GM06990 (cell line): ENCODE measurements around the gene NLRP13.
"Not testable (repeated sequence)": the region's sequence is repeated elsewhere in the genome, so short reads cannot be mapped to it uniquely, and the experiment has no call there.

Source experiments
- DNase-seq: peaks from one replicate; pipeline ENCODE4 v3.0.0-alpha.2; 2011; ENCODE audit not compliant: insufficient read length; ENCODE audit errors: extremely low read depth
- H3K27me3 ChIP-seq: replicated peaks from 2 replicates; pipeline ENCODE4 v1.6.0; 2011; ENCODE audit warnings: low read length; ENCODE audit not compliant: control insufficient read depth, insufficient read depth
- H3K36me3 ChIP-seq: 2 replicates; pipeline ENCODE4 v1.5.1; 2011; ENCODE audit warnings: low read length; ENCODE audit not compliant: control insufficient read depth, insufficient read depth
- H3K4me3 ChIP-seq: replicated peaks from 2 replicates; pipeline ENCODE4 v1.5.1; 2011; ENCODE audit warnings: low read depth, mild to moderate bottlenecking, control low read depth, low read length
- CTCF ChIP-seq: IDR thresholded peaks from 2 replicates; pipeline ENCODE4 v1.5.1; 2011; ENCODE audit warnings: low read length, control low read depth, mild to moderate bottlenecking, inconsistent platforms; ENCODE audit not compliant: insufficient read depth, poor library complexity, severe bottlenecking

Gene NLRP13

GRCh38 chr19:55935206-55935605, 3.1 kb upstream of the NLRP13 start:
- no peak for DNase-seq
- no peak for TF ChIP-seq CTCF
- Histone ChIP-seq H3K36me3 (no peaks in the 10 kb centered on the region), H3K27me3 (no peaks in the 10 kb centered on the region), H3K4me3 (no peak overlapping the region)

GRCh38 chr19:55930996-55931515, 1.1 kb downstream of the NLRP13 start:
- Histone ChIP-seq H3K4me3 (peak overlapping the region; percentile 41), H3K36me3 (no peaks in the 10 kb centered on the region), H3K27me3 (no peaks in the 10 kb centered on the region)
- peak; percentile 7 for DNase-seq
- TF ChIP-seq CTCF = no peak

- H3K27me3 ChIP-seq = not testable (repeated sequence)
Observed at GRCh38 chr19:55929258-55929657, 2.9 kb downstream of the NLRP13 start.

GRCh38 chr19:55927991-55928390, 4.1 kb downstream of the NLRP13 start:
- TF ChIP-seq CTCF = no peak
- Histone ChIP-seq H3K4me3 (no peak overlapping the region), H3K36me3 (no peaks in the 10 kb centered on the region), H3K27me3 (no peaks in the 10 kb centered on the region)
- no peak for DNase-seq

More at GRCh38 chr19:55929258-55929657, 2.9 kb downstream of the NLRP13 start:
- not testable (repeated sequence) for H3K36me3 ChIP-seq, DNase-seq, H3K4me3 ChIP-seq

GRCh38 chr19:55923556-55923955, 8.6 kb downstream of the NLRP13 start:
- TF ChIP-seq CTCF = no peak
- no peaks in the 10 kb centered on the region for H3K27me3 ChIP-seq
- no peak for DNase-seq
- no peak overlapping the region for H3K4me3 ChIP-seq
- no peaks in the 10 kb centered on the region for H3K36me3 ChIP-seq

- Histone ChIP-seq H3K36me3 (no peaks in the 10 kb centered on the region), H3K4me3 (no peak overlapping the region), H3K27me3 (no peaks in the 10 kb centered on the region)
- TF ChIP-seq CTCF = peak; percentile 85
- DNase-seq = no peak
Observed at GRCh38 chr19:55913643-55914268, 18.4 kb downstream of the NLRP13 start.
